H1 (cell line): ENCODE measurements around the gene PRR22. TPM values are rescaled to one million over a fixed set of nuclear protein-coding genes. Genes with fewer than 3 reads are reported as not detected.

Experiments
- CBX5 ChIP-seq: fragments of 300-800, 300-1000 bp; sonication (generic); IDR thresholded peaks from 2 replicates; pipeline ENCODE4 v1.7.1; 2016; ENCODE audit warnings: antibody characterized with exemption, low read length, low read depth
- CHD2 ChIP-seq: IDR thresholded peaks from 2 replicates; pipeline ENCODE4 v1.6.1; 2012; ENCODE audit warnings: low read length, improper control_type of control experiment
- EGR1 ChIP-seq: IDR thresholded peaks from 2 replicates; pipeline ENCODE4 v1.6.1; 2011; ENCODE audit warnings: low read depth, low read length, borderline replicate concordance
- EP300 ChIP-seq, 2 experiments: IDR thresholded peaks; 1 replicate in 1 of 2; 2 replicates in 1 of 2; pipeline ENCODE4 v1.6.1; 2011 to 2012; ENCODE audit warnings: low read depth in 2 of 2, low read length in 2 of 2, mild to moderate bottlenecking in 2 of 2, borderline replicate concordance in 1 of 2, inconsistent platforms in 1 of 2, moderate library complexity in 1 of 2
- FOSL1 ChIP-seq: IDR thresholded peaks from 2 replicates; pipeline ENCODE4 v1.6.1; 2011; ENCODE audit warnings: mild to moderate bottlenecking, low read depth, low read length, moderate library complexity; ENCODE audit not compliant: insufficient read depth
- HDAC6 ChIP-seq: IDR thresholded peaks from one replicate; pipeline ENCODE4 v1.7.1; 2012; ENCODE audit warnings: low read depth, mild to moderate bottlenecking, inconsistent platforms, low read length, moderate library complexity
- SAP30 ChIP-seq: fragments of 300-600 bp; sonication (generic); IDR thresholded peaks from 2 replicates; pipeline ENCODE4 v1.7.1; 2012; ENCODE audit warnings: low read length, moderate library complexity, mild to moderate bottlenecking, inconsistent platforms; ENCODE audit not compliant: insufficient read depth, insufficient replicate concordance
- SP1 ChIP-seq: IDR thresholded peaks from 2 replicates; pipeline ENCODE4 v1.6.1; 2011; ENCODE audit warnings: low read depth, low read length
- SRF ChIP-seq: IDR thresholded peaks from 2 replicates; pipeline ENCODE4 v1.6.1; 2011; ENCODE audit warnings: mild to moderate bottlenecking, low read depth, low read length, moderate library complexity
- TEAD4 ChIP-seq: IDR thresholded peaks from 2 replicates; pipeline ENCODE4 v1.6.1; 2012; ENCODE audit warnings: low read depth, low read length, inconsistent platforms, mixed read lengths
- YY1 ChIP-seq: IDR thresholded peaks from 2 replicates; pipeline ENCODE4 v1.6.1; 2011; ENCODE audit warnings: low read depth, mild to moderate bottlenecking, low read length
- polyA plus RNA-seq, 7 experiments: library from polyadenylated mRNA; depleted of rRNA in 3 of 7; stranded (reverse) in 5 of 7; unstranded in 2 of 7; fragments of >200 nt in 5 of 7; fragments of 200-250 nt in 2 of 7; gene quantifications; 1 replicate in 5 of 7; 2 replicates in 1 of 7; 4 replicates in 1 of 7; pipeline versions ENCODE4 v1.2.1 to v1.2.3, GENCODE V29; 2011 to 2013; ENCODE audit warnings: missing spikeins in 2 of 7, mixed read lengths in 2 of 7
- total RNA-seq: library from RNA; stranded (reverse); fragmentation: NEBNext Ultra II Directional; extraction: Animal tissue kit (Norgen Biotek cat#: 25700); gene quantifications from 2 replicates; pipeline ENCODE4 v1.2.1, GENCODE V29; 2021
- TF ChIP-seq, protein P1 (sequence below): fragments of 300-600 bp; sonication (generic); IDR thresholded peaks from 2 replicates; pipeline ENCODE4 v1.7.1; 2012; ENCODE audit warnings: low read length, moderate library complexity, mild to moderate bottlenecking, inconsistent platforms; ENCODE audit not compliant: insufficient replicate concordance

Gene PRR22
- total and polyA plus RNA-seq, 2 of the 8 experiments (the other 6 are each of a cell fraction or from before 2014, with no cell fraction given), result 1.9 to 2.1 TPM

DNA sequence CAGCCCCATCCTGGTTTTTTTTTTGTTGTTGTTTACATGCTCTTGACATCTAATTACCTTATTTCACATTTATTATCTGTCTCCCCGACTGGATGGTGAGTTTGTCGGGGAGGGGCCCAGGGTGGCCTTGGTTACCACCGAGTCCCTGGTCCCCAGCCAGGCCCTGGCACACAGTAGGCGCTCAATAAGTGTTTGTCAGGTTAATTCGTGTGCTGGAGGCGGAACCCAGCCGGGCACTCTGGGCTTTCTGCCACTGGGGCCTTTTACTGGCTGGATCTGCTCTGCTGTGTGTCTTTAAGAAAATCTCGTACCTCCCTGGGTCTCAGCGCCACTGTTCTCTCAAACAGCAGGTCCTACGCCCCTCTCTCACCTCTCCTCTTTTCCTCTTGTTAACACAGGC is 24.9 kb upstream of the PRR22 start (continued):
- TF ChIP-seq, protein P1, sequence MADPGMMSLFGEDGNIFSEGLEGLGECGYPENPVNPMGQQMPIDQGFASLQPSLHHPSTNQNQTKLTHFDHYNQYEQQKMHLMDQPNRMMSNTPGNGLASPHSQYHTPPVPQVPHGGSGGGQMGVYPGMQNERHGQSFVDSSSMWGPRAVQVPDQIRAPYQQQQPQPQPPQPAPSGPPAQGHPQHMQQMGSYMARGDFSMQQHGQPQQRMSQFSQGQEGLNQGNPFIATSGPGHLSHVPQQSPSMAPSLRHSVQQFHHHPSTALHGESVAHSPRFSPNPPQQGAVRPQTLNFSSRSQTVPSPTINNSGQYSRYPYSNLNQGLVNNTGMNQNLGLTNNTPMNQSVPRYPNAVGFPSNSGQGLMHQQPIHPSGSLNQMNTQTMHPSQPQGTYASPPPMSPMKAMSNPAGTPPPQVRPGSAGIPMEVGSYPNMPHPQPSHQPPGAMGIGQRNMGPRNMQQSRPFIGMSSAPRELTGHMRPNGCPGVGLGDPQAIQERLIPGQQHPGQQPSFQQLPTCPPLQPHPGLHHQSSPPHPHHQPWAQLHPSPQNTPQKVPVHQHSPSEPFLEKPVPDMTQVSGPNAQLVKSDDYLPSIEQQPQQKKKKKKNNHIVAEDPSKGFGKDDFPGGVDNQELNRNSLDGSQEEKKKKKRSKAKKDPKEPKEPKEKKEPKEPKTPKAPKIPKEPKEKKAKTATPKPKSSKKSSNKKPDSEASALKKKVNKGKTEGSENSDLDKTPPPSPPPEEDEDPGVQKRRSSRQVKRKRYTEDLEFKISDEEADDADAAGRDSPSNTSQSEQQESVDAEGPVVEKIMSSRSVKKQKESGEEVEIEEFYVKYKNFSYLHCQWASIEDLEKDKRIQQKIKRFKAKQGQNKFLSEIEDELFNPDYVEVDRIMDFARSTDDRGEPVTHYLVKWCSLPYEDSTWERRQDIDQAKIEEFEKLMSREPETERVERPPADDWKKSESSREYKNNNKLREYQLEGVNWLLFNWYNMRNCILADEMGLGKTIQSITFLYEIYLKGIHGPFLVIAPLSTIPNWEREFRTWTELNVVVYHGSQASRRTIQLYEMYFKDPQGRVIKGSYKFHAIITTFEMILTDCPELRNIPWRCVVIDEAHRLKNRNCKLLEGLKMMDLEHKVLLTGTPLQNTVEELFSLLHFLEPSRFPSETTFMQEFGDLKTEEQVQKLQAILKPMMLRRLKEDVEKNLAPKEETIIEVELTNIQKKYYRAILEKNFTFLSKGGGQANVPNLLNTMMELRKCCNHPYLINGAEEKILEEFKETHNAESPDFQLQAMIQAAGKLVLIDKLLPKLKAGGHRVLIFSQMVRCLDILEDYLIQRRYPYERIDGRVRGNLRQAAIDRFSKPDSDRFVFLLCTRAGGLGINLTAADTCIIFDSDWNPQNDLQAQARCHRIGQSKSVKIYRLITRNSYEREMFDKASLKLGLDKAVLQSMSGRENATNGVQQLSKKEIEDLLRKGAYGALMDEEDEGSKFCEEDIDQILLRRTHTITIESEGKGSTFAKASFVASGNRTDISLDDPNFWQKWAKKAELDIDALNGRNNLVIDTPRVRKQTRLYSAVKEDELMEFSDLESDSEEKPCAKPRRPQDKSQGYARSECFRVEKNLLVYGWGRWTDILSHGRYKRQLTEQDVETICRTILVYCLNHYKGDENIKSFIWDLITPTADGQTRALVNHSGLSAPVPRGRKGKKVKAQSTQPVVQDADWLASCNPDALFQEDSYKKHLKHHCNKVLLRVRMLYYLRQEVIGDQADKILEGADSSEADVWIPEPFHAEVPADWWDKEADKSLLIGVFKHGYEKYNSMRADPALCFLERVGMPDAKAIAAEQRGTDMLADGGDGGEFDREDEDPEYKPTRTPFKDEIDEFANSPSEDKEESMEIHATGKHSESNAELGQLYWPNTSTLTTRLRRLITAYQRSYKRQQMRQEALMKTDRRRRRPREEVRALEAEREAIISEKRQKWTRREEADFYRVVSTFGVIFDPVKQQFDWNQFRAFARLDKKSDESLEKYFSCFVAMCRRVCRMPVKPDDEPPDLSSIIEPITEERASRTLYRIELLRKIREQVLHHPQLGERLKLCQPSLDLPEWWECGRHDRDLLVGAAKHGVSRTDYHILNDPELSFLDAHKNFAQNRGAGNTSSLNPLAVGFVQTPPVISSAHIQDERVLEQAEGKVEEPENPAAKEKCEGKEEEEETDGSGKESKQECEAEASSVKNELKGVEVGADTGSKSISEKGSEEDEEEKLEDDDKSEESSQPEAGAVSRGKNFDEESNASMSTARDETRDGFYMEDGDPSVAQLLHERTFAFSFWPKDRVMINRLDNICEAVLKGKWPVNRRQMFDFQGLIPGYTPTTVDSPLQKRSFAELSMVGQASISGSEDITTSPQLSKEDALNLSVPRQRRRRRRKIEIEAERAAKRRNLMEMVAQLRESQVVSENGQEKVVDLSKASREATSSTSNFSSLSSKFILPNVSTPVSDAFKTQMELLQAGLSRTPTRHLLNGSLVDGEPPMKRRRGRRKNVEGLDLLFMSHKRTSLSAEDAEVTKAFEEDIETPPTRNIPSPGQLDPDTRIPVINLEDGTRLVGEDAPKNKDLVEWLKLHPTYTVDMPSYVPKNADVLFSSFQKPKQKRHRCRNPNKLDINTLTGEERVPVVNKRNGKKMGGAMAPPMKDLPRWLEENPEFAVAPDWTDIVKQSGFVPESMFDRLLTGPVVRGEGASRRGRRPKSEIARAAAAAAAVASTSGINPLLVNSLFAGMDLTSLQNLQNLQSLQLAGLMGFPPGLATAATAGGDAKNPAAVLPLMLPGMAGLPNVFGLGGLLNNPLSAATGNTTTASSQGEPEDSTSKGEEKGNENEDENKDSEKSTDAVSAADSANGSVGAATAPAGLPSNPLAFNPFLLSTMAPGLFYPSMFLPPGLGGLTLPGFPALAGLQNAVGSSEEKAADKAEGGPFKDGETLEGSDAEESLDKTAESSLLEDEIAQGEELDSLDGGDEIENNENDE, result no peak
- TF ChIP-seq SRF, result no peak
- TF ChIP-seq HDAC6, result no peak
- TF ChIP-seq TEAD4, result no peak
- no peak for TF ChIP-seq SAP30
- TF ChIP-seq SP1, result no peak
- no peak for TF ChIP-seq CHD2
- TF ChIP-seq YY1, result no peak
- TF ChIP-seq CBX5, result no peak
- TF ChIP-seq EP300 (IDR thresholded peaks at IDR 0.05; ENCODE audit: borderline replicate concordance in 1 of 2, low read depth in 2 of 2, low read length in 2 of 2), result no peak
- no peak for TF ChIP-seq EGR1
- TF ChIP-seq FOSL1, result no peak
